ENCODE results near the gene RBMS2.

Gene RBMS2

DNA sequence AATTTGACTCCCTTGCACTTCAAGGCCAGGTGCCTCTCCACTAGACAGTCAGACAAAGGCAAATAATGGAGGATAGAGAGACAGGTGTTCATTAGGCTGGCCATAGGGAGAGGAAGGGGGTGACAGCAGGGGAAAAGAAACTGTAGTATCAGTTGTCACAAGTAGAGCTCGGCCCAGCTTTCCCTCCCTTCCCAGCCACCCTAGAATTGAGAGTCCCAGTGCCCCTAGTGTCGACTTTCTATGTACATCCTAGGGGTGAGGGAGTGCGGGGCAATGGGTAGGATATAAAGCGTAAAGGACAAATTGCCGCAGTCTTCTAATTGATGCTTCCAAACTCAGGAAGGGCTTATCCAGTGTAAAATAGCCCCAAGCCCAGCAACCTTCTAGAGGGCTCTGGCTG lies 69.5 kb downstream of the RBMS2 start:
- H3K27ac ChIP-seq: no peak overlapping the region
- TF ChIP-seq, protein P1, sequence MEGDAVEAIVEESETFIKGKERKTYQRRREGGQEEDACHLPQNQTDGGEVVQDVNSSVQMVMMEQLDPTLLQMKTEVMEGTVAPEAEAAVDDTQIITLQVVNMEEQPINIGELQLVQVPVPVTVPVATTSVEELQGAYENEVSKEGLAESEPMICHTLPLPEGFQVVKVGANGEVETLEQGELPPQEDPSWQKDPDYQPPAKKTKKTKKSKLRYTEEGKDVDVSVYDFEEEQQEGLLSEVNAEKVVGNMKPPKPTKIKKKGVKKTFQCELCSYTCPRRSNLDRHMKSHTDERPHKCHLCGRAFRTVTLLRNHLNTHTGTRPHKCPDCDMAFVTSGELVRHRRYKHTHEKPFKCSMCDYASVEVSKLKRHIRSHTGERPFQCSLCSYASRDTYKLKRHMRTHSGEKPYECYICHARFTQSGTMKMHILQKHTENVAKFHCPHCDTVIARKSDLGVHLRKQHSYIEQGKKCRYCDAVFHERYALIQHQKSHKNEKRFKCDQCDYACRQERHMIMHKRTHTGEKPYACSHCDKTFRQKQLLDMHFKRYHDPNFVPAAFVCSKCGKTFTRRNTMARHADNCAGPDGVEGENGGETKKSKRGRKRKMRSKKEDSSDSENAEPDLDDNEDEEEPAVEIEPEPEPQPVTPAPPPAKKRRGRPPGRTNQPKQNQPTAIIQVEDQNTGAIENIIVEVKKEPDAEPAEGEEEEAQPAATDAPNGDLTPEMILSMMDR (IDR thresholded peaks at IDR 0.05): no peak
- no peak for TF ChIP-seq ZFX (IDR thresholded peaks at IDR 0.05; ENCODE audit: borderline replicate concordance)

DNA sequence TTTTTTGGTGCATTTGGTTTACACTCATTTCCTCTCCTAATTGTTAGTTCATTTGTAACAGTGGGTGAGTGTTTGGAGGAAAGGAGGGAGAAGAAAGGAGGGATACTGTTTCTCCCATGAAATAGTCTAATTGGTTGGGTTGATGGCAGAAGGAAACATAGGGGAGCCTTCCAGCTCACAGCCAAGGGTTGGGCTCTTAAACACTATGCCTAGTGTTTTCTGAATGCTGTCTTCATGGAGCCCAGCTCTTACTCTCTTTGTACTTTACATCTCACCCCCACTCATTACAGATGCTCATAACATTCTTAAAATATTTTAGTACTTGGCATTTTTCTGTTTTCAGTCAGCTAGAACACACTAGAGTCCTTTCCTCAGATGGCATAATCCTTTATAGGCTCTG lies 70.3 kb downstream of the RBMS2 start:
- TF ChIP-seq ZFX (IDR thresholded peaks at IDR 0.05; ENCODE audit: borderline replicate concordance): no peak
- TF ChIP-seq, protein P1 (IDR thresholded peaks at IDR 0.05): no peak
- no peak overlapping the region for H3K27ac ChIP-seq

DNA sequence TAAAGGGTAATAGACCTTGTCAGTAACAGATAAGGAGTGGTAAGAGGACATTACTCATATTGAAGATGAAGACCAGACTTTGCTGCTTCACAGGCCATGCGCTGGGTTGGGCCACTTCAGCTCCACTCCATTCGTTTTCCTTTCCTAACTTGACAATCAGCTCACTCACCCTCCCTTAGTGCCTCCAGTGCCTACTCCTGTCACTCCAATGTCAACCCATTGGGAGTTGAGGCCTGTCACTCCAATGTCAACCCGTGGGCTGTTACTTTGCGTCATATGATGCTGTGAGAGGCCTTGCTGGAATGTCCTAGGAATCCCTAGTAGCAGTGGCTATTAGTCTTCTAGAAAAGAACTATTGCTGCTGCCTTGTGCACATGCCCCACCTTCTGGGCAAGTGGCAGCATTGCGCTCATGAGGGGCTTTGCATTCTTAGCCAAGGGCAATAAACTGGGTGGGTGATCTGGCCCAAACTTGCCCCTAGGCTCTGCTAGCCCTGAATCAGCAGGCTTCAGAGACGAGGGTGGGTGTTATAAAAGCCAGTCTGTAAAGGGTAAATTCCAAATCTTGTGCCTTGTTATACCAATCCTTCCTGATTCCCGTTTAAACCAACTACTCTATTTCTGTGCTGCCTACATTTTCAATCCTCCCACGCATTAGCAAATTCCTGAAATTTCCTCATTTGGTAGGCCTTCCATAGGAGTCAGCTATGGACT lies 72.4 kb downstream of the RBMS2 start:
- TF ChIP-seq ZFX (IDR thresholded peaks at IDR 0.05; ENCODE audit: borderline replicate concordance): no peak
- TF ChIP-seq, protein P1 (IDR thresholded peaks at IDR 0.05): peak; percentile 97
- H3K27ac ChIP-seq: peak overlapping the region; percentile 12; the same call in 1 of the 2 replicates

DNA sequence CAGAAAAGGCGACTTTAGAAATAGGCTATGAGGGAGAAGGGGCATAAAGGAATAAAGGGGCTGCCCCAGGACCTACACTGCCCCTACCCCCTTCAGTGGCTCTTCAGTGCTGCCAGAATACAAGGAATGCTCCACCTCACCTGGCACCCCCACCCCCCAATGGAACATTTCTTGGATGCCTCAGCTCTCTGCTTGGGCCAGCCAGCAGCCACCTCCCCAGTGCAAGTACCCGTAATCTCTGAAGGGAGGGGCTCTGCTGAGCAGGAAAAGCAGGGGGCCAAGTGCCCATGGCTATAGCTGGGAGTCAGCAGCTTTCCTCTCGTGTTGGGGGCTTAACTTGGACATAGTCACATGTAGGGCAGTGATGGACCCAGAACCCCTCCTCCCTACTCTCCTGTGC lies 75.2 kb downstream of the RBMS2 start:
- TF ChIP-seq, protein P1 (IDR thresholded peaks at IDR 0.05): no peak
- TF ChIP-seq ZFX (IDR thresholded peaks at IDR 0.05; ENCODE audit: borderline replicate concordance): no peak
- peak overlapping the region; percentile 12; the same call in 1 of the 2 replicates for H3K27ac ChIP-seq

DNA sequence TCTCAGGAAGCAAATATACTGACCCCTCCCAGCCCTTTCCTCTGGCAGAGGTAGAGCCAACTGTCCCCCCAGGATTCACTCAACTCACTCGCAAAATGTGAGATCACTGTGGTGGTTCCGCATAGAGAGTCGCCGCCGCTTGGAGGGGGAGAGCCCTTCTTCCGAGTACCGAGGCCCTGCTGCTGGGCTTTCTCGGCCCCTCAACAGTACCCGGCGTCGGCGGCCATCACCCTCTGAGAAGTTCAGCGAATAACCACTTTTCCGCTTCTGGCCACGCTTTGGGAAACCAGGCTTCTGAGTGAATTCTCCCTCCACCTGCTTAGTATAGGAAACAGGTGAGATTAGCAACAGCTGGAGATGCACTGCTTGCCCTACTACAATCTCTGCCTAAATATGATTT lies 77.4 kb downstream of the RBMS2 start:
- no peak overlapping the region for H3K27ac ChIP-seq
- no peak for TF ChIP-seq ZFX (IDR thresholded peaks at IDR 0.05; ENCODE audit: borderline replicate concordance)
- TF ChIP-seq, protein P1 (IDR thresholded peaks at IDR 0.05): no peak

DNA sequence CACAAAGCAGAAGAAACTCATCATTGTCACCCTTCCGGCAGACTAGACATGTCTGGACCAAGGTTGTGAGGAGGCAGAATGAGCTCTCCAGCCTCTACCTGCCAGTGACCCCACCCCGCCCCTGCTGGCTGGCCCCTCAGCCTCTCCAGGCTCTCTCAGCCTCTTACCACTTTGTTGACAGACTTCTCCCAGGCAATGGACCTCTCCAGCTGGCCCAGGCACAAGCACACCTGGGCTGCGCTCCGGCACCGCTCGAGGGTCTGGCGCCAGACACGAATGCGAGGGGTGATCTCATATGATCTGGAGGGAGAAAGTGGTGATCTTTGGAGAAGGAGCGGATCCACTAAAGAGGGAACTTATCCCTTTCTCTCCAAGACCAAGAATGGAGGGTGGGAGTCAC lies 78.2 kb downstream of the RBMS2 start:
- H3K27ac ChIP-seq: no peak overlapping the region
- TF ChIP-seq, protein P1 (IDR thresholded peaks at IDR 0.05): no peak
- TF ChIP-seq ZFX (IDR thresholded peaks at IDR 0.05; ENCODE audit: borderline replicate concordance): no peak

DNA sequence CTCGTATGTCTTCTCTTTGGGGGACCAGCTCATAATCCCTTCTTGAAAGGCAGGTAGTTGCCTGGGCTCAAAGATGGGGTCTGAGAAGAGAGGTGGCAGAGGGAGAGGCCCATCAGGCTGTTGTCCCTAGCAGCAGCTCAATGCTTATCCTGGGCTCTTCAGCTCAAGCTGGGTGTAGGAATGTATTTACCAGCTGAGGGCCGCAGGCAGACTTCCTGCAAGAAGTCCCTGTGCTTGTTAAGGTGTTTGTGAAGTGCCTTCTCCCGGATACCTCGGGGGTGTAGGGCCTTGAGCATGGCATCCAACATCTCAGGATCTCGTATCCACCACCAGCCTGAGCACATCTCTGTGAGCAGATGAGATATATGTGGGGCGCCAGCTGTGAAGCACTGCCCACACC lies 79.1 kb downstream of the RBMS2 start:
- no peak overlapping the region for H3K27ac ChIP-seq
- no peak for TF ChIP-seq ZFX (IDR thresholded peaks at IDR 0.05; ENCODE audit: borderline replicate concordance)
- TF ChIP-seq, protein P1 (IDR thresholded peaks at IDR 0.05): no peak
